ENCODE measurements around the gene ANKS1A. TPM values are rescaled to one million over a fixed set of nuclear protein-coding genes. Genes with fewer than 3 reads are reported as not detected.

The ANKS1A gene
- total RNA-seq, 1 experiment from 2014 or later, result 26.5 TPM

GRCh38 chr6:34912715-34913464 is 23.8 kb downstream of the ANKS1A start:
- H3K27ac Mint-ChIP-seq, result no peak overlapping the region; a peak in 1 of 7 replicates
- H2BK20ac ChIP-seq (ENCODE audit: low read depth, low read length, poor library complexity, severe bottlenecking), result no peak overlapping the region
- no peaks in the 10 kb centered on the region for H3K27me3 ChIP-seq (ENCODE audit: insufficient read depth, low read length)
- no peak overlapping the region for H3K18ac ChIP-seq (ENCODE audit: insufficient read length, low read depth, low read length)
- H3K56ac ChIP-seq (ENCODE audit: insufficient read length, low read depth, low read length), result no peak overlapping the region
- no peak for TF ChIP-seq CTCF (conservative IDR thresholded peaks at IDR 0.05)
- no peaks in the 10 kb centered on the region for H3K23me2 ChIP-seq (ENCODE audit: insufficient read length, low read depth, low read length, poor library complexity, severe bottlenecking)
- H2BK12ac ChIP-seq (ENCODE audit: insufficient read length, low read depth, low read length), result no peak overlapping the region
- no peak overlapping the region for H2BK15ac ChIP-seq (ENCODE audit: low read depth, low read length)
- no peak overlapping the region for H2BK5ac ChIP-seq (ENCODE audit: insufficient read length, low read length)
- H4K5ac ChIP-seq (ENCODE audit: insufficient read length, low read depth, low read length), result no peak overlapping the region
- DNase-seq, result no peak
- no peak overlapping the region for H3K14ac ChIP-seq (ENCODE audit: insufficient read depth, low read length)
- H3K4ac ChIP-seq (ENCODE audit: low read depth, low read length), result no peak overlapping the region
- peaks cover 3% of the 10 kb centered on the region for H3K79me1 ChIP-seq (ENCODE audit: insufficient read depth, low read depth, low read length, poor library complexity, severe bottlenecking)
- no peak overlapping the region for H3K27ac ChIP-seq (ENCODE audit: insufficient read length, low read depth, low read length)
- no peak overlapping the region for H3T11ph ChIP-seq (ENCODE audit: low read length)
- no peaks in the 10 kb centered on the region for H4K20me1 ChIP-seq (ENCODE audit: control insufficient read depth, insufficient read depth, insufficient read length)
- H3K4me2 ChIP-seq (ENCODE audit: insufficient read depth, insufficient read length, low read length), result no peak overlapping the region
- H3K36me3 Mint-ChIP-seq (ENCODE audit: insufficient read depth in 1 of 3, low read depth in 3 of 3), result no peaks in the 10 kb centered on the region
- no peak overlapping the region for H4K91ac ChIP-seq (ENCODE audit: insufficient read length, low read depth, low read length)
- H2AK5ac ChIP-seq (ENCODE audit: insufficient read length, low read length), result no peak overlapping the region
- no peak overlapping the region for H2AFZ ChIP-seq (ENCODE audit: low read length)
- 100% methylated on average over 1 of the region's 3 CpGs for WGBS (ENCODE audit: extremely low coverage, insufficient read length, low lambda C conversion rate)
- H4K8ac ChIP-seq (replicated peaks; ENCODE audit: insufficient read length, low read depth, low read length), result no peak overlapping the region
- H3K4me1 ChIP-seq (ENCODE audit: insufficient read depth, low read length), result no peaks in the 10 kb centered on the region
- no peak overlapping the region for H2BK120ac ChIP-seq (ENCODE audit: low read depth, low read length, poor library complexity, severe bottlenecking)
- H3K4me3 Mint-ChIP-seq, result no peak overlapping the region
- no peaks in the 10 kb centered on the region for H3K9me3 Mint-ChIP-seq
- no peaks in the 10 kb centered on the region; the same call in 1 of the 2 replicates for H3K79me2 ChIP-seq (ENCODE audit: insufficient read depth, low read length)
- H3K27me3 Mint-ChIP-seq (ENCODE audit: low read depth), result no peaks in the 10 kb centered on the region
- no peak overlapping the region for H3K9ac ChIP-seq (ENCODE audit: extremely low read depth, insufficient read length, low read length)
- H3K4me1 Mint-ChIP-seq, result peaks cover 18 to 20% of the 10 kb centered on the region in 2 experiments
- no peaks in the 10 kb centered on the region for H3K9me3 ChIP-seq (ENCODE audit: control insufficient read depth, low read depth, low read length)
- no peak overlapping the region for H3K23ac ChIP-seq (ENCODE audit: insufficient read length, low read depth, low read length)

Data from H9 (cell line).